Neural progenitor cell (in vitro differentiated cells): Measurements from ENCODE around the gene MRPL53.

Source experiments
- CTCF ChIP-seq: fragments of 200-600 bp; sonication (generic); IDR thresholded peaks from 2 replicates; pipeline ENCODE4 v1.5.1; 2017; ENCODE audit warnings: antibody characterized with exemption, mild to moderate bottlenecking
- EZH2 ChIP-seq: fragments of 200-600 bp; sonication (generic); IDR thresholded peaks from 2 replicates; pipeline ENCODE4 v1.6.1; 2017; ENCODE audit warnings: antibody characterized with exemption, mild to moderate bottlenecking, moderate library complexity
- EZH2phosphoT487 ChIP-seq: fragments of 200-600 bp; sonication (generic); IDR thresholded peaks from 2 replicates; pipeline ENCODE4 v1.6.1; 2017; ENCODE audit warnings: antibody characterized with exemption

- TF ChIP-seq CTCF (no peak), EZH2 (no peak), EZH2phosphoT487 (no peak)
Observed at GRCh38 chr2:74504591-74504990, 32.1 kb upstream of the MRPL53 start.
